ENCODE data around the gene TCF4.

DNA sequence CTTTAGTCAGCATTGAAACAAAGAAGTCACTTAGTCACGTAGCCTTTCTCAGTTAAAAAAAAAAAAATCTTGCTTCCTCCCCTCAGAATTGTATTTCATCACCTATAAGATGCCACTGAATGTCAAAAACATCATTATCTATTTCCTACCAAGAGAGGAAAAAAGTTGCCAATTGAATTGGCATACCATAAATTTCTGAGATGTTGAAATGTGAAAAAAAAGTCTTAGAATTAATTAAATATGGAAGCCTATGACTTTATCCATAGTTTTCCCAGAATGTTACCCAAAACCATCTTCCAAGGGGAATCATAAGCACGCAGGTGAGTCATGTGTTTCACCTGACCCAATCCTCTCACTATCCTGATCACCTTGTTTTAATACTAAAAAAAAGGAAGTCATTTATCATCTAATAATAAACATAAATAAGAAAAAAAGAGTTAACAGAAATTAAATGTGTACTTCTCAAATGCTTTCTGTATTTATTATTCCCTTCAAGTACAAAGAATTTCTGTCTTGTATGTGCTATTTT lies 205.7 kb downstream of the TCF4 start:
- no peak for TF ChIP-seq POLR2A (IDR thresholded peaks at IDR 0.05)
- TF ChIP-seq, protein P1, sequence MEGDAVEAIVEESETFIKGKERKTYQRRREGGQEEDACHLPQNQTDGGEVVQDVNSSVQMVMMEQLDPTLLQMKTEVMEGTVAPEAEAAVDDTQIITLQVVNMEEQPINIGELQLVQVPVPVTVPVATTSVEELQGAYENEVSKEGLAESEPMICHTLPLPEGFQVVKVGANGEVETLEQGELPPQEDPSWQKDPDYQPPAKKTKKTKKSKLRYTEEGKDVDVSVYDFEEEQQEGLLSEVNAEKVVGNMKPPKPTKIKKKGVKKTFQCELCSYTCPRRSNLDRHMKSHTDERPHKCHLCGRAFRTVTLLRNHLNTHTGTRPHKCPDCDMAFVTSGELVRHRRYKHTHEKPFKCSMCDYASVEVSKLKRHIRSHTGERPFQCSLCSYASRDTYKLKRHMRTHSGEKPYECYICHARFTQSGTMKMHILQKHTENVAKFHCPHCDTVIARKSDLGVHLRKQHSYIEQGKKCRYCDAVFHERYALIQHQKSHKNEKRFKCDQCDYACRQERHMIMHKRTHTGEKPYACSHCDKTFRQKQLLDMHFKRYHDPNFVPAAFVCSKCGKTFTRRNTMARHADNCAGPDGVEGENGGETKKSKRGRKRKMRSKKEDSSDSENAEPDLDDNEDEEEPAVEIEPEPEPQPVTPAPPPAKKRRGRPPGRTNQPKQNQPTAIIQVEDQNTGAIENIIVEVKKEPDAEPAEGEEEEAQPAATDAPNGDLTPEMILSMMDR (IDR thresholded peaks at IDR 0.05) = no peak
- TF ChIP-seq POLR2AphosphoS5 (IDR thresholded peaks at IDR 0.05) = no peak
- TF ChIP-seq EP300 (IDR thresholded peaks at IDR 0.05) = no peak

Measured in suprapubic skin (tissue), 4 donors.